ENCODE measurements around the gene XAB2.

The XAB2 gene

GRCh38 chr19:7629347-7630054, at the start of gene XAB2, which contains the start of gene PET100:
Gene XAB2 (minus strand): TSS chr19:7629545. CDS start chr19:7629527, 18 bp downstream.
Gene PET100 (plus strand): TSS chr19:7629793. CDS start chr19:7629834, 41 bp downstream.
- peak; percentile 98 for DNase-seq

DNA sequence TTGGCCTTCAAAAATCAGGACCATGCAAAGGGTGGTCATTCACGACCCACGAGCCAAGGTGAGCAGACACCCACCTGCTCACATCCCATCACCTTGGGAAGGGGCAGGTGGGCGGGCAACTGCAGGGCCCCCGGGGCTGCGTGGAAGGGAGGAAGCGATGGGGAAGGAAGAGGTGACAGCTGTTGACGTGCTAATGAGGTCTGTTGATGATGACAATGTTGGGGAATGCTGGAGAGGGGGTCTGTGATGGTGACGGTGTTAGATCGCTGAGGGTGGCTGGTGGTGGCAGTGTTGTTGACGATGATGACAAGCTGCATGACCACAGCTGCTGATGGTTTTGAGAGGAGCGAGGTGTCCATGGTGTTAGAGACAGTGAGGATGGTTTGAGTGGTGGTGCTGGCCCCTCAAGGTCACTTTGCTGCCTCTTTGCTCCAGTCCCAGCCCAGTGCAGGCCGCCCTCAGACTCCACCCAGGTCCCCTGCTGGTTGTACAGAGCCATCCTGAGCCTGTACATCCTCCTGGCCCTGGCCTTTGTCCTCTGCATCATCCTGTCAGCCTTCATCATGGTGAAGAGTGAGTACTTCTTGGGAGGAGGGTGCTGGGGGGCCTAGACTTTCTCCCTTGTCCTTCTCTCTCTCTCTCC, 48.4 kb upstream of the XAB2 start:
- no peak for DNase-seq

GRCh38 chr19:7676854-7677253, 47.5 kb upstream of the XAB2 start, which contains the start of gene MCEMP1:
Gene MCEMP1 (plus strand): TSS chr19:7677090. CDS start chr19:7677121, 31 bp downstream.
- no peak for DNase-seq

DNA sequence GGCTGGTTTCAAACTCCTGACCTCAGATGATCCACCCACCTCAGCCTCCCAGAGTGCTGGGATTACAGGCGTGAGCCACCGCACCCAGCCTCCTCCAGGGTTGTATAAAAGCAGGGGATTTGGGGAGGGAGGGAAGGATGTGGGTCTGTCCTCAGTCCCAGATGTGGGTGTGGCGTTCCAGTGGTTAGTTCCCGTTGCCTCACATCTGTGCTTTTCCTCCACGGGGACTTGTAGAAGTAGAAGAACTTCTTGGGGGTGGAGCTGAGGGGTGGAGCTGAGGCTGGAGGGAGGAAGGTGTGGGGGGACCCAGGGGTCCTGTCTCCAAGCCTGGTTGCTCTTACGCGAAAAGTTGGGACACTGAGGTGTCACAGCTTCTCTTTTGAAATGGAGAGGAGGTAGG, 47.0 kb upstream of the XAB2 start:
- DNase-seq = no peak

DNA sequence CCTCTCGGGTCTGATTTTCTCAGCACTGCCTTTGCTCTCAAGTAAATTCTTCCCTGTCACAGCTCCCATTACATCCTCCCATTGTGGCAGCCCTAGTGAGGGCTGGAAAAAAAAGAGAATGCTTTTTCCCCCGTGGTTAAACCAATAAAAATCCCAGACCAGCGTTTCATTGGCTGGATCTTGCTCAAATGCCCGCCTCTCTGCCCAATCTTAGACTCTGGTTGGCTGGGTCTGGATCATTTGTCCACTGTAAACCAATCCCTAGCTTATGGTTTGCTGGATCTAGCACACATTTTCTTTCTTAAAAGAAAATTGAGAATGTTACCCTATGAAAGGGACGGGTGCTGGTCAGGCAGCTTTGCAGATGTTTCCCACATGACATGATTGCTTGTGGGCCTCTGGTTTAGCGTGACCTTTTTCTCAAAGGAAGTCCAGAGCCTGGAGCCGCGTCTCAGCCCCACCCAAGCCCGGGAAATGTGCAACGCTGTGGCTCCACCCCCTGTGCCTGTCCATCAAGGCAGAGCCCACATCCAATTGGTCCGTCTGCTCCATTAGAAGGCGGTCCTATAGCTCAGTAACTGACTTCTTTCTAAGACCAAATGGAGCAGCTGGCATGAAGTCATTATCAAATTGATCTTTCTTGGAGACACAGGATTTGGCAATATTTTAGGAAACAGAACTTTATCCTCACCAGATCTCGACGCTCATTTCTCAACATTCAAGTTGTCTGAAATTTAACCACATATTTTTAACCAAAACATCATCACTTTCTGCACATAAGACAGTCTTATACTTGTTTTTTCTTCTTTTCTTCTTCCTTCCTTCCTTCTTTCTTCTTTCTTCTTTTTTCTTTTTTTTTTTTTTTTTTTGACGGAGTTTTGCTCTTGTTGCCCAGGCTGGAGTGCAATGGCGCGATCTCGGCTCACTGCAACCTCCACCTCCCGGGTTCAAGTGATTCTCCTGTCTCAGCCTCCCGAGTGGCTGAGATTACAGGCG, 45.0 kb upstream of the XAB2 start:
- peak; percentile 71 for DNase-seq

DNA sequence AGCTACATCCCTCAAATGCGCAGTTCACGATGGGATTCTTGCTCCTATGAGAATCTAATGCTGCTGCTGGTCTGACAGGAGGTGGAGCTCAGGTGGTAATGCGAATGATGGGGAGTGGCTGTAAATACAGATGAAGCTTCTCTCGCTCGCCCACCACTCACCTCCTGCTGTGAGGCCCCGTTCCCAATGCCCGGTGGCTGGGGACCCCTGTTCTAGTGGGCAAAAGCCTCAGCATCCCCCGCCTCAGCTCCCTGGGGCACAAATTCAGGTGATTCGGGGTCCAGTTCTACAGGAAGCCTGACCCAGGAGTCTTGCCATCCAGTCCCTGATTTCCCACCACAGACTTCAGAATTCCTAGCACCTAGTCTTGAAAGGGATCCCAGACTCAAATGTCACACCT, 43.2 kb upstream of the XAB2 start:
- DNase-seq = no peak

GRCh38 chr19:7670790-7671189, 41.4 kb upstream of the XAB2 start:
- DNase-seq = no peak

DNA sequence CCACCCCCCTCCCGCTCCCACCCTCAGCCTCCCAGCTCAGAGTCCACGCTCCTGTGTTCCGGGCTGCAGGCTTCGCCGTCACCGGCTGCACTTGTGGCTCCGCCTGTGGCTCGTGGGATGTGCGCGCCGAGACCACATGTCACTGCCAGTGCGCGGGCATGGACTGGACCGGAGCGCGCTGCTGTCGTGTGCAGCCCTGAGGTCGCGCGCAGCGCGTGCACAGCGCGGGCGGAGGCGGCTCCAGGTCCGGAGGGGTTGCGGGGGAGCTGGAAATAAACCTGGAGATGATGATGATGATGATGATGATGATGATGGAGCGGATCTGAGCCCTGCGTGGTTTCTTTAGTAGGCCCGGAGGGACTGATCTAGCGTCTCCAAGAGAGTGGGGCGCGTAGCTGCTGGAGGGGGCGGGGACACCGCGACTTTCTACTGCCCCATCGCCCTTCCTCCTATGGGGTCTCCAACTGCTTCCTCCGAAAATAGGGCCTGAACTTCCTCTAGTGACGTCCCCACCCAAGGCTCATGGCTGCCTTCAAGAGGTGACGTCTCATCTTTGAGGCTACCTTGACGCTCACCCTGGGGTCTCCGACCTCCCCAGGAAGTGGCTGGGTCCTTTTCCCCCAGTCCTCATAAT, 40.9 kb upstream of the XAB2 start:
- DNase-seq = no peak

DNA sequence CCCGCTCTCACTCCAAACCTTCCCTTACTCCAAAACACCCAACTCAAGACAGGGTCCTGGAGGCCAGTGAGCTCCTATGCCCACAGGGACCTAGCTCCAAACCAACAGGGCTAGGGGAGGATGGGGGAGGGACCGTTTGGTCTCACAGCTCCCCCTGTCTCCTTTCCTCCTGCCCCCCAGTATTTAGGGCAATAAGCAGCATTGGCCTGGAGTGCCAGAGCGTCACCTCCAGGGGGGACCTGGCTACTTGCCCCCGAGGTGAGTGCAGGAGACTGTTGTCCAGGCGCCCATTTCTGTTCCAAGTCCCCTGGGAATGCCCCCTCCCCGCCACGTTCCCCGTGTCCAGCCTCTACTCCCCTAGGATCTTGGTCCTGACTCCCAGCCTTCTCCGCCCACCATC, 40.3 kb upstream of the XAB2 start:
- DNase-seq = no peak

- no peak for DNase-seq
Observed at GRCh38 chr19:7668842-7669241, 39.5 kb upstream of the XAB2 start, which contains the start of gene RETN. Gene RETN (plus strand): TSS chr19:7669049. CDS start chr19:7669327, 278 bp downstream.

DNA sequence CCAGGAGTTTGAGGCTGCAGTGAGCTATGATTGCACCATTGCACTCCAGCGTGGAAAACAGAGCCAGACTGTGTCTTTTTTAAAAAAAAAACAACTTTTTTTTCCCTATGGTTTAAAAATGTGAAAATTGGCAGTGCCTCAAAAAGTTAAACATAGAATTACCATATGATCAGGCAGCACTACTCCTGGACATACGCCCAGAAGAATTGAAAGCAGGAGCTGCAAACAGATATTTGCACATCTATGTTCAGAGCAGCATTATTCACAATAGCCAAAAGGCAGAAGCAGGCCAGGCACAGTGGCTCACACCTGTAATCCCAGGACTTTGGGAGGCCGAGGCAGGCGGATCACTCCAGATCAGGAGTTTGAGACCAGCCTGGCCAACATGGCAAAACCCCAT, 35.7 kb upstream of the XAB2 start:
- DNase-seq = no peak

DNA sequence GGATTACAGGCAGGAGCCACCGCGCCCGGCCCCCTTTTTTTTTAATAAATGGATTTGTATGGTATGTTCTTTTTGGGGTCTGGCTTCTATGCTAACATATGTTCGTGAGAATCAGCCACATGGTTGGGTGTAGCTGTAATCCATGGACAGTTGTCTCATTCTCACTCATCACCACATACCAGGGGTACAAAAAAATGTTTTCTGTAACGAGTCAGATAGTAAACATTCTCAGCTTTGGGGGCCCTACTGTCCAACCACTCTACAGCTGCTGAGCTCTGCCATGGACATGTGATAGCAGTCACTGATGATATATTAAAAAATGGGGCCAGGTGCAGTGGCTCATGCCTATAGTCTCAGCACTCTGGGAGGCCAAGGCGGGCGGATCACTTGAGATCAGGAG, 34.4 kb upstream of the XAB2 start:
- DNase-seq = no peak

DNA sequence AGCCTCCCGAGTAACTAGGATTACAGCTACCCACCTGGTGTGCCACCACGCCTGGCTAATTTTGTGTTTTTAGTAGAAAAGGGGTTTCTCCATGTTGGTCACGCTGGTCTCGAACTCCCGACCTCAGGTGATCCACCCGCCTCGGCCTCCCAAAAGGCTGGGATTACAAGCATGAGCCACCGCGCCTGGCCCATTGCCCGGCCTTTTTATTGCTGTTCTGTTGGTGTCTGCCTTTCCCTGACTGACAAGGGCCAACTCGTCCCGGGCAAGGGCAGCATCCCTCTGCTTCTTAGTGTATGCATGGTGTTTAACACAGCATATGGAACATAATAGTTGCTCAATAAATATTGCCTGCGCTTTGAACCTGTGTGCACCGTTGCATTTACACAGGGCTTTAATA, 33.3 kb upstream of the XAB2 start:
- no peak for DNase-seq

- DNase-seq = no peak
Observed at GRCh38 chr19:7661744-7662538, 32.6 kb upstream of the XAB2 start.

GRCh38 chr19:7658219-7658686, 28.9 kb upstream of the XAB2 start:
- peak; percentile 16 for DNase-seq

DNA sequence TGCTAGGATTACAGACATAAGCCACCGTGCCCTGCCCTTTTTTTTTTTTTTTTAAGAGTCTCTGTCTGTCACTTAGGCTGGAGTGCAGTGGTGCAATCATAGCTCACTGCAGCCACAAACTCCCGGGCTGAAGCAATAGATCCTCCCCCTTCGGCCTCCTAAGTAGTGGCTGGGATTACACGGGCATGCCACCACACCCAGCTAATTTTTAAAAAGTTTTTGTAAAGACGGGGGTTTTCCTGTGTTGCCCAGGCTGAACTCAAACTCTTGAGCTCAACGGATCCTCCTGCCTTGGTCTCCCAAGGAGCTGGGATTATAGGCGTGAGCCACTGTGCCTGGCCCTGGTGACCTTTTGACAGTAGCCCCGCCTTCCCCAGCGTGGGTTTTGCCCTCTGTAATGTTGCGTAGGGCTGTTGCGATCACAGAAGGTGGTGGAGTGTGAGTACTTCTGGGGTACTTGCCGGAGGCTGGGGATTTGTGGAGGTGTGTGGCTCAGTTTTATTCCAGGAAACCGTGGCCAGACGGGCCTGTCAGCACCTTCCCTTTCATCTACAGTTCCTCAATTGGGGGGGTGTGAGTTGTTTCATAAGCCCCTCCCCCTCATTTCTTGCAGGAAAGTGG, 27.9 kb upstream of the XAB2 start:
- DNase-seq = no peak

DNA sequence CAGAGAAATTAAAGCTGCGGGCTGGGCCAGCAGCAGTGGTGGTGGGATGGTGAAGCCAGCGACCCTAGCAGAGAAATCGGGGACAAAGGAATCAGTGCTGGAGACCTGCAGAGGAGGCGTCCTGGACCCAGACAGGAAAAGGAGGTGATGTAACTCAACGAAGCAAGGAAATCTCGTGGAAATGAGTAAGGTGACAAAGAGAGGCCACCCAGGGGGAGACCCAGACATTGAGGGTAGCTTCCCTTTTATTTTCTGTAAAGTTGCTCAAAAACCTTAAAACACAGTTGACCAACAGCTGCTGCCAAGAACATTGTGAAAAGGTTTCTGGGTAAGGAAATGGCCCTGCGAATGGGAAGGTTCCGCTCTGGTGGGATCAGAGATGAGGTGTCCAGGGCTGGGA, 26.2 kb upstream of the XAB2 start:
- no peak for DNase-seq

DNA sequence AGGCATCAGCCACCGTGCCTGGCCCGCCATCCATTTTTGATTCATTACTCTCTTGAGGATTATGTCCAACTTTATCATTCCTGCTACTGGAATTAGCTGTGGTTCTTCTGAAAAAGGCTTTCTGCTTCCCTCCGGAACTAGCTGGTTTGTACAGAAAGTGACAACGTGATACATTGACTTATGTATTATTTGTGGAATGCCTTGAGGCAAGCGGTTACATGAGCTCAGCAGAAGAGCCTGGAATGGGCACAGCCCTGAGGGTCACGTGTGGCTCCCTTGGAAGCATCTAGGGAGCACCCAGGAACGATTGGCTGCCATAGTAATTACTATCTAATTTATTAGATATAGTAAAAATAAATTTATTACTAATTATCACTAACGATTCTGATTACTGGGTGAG, 25.1 kb upstream of the XAB2 start:
- no peak for DNase-seq

GRCh38 chr19:7652061-7652641, 22.8 kb upstream of the XAB2 start:
- no peak for DNase-seq

DNA sequence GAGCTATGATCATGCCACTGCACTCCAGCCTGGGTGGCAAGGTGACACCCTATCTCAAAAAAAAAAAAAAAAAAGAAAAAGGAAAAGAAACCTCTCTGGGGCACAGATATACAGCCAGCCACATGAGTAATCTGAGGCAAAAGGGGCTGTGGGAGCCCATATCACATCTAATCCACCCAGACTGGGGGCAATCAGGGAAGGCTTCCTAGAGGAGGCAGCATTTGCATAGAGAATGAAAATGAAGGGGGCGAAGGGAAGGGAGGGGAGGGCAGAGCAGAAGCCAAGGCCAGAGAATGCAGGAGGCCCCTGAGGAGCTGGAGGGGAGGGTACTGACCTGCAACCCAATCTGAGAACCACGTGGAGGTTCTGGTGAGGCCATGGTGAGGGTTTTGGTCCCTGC, 20.8 kb upstream of the XAB2 start:
- no peak for DNase-seq

All from DMS 273 treated with DMSO at 0.1 percent for 48 hours (cell line).